Right lobe of liver (tissue), 6 donors: ENCODE measurements around the gene YBX2. TPM values are rescaled to one million over a fixed set of nuclear protein-coding genes. Genes with fewer than 3 reads are reported as not detected.
A peak's percentile ranks its signal among the peaks of the same experiment; 100 is the strongest.

ENCODE experiments used
- ATAC-seq, 4 donors: fragments of 200-7000 bp; cut with Tn5 transposase; one replicate each; pipeline ENCODE4 v1.9.1; 2020; ENCODE audit warnings: mild to moderate bottlenecking in 4 of 4, moderate library complexity in 4 of 4
- DNase-seq, 3 donors: peaks; one replicate each; pipeline ENCODE4 v3.0.0-alpha.2; 2020
- H3K27ac ChIP-seq, 3 donors: fragments of 200-600 bp; one replicate each; pipeline ENCODE4 v1.8.0; 2022
- H3K27me3 ChIP-seq, 2 donors: fragments of 200-600 bp; one replicate each; pipeline ENCODE4 v1.8.0; 2022
- H3K36me3 ChIP-seq, 4 donors: fragments of 200-600 bp; sonication (generic) in 1 of 4; one replicate each; pipeline versions ENCODE4 v1.5.1 to v1.8.0; 2017 to 2022; ENCODE audit warnings: control low read depth in 1 of 4
- H3K4me1 ChIP-seq, 4 donors: fragments of 200-600 bp; sonication (generic) in 1 of 4; one replicate each; pipeline versions ENCODE4 v1.5.1 to v1.8.0; 2017 to 2022; ENCODE audit warnings: control low read depth in 1 of 4
- H3K4me3 ChIP-seq, 3 donors: fragments of 200-600 bp; one replicate each; pipeline ENCODE4 v1.8.0; 2022
- H3K9me3 ChIP-seq, 4 donors: fragments of 200-600 bp; sonication (generic) in 1 of 4; one replicate each; pipeline versions ENCODE4 v1.5.1 to v1.8.0; 2017 to 2022; ENCODE audit warnings: control low read depth in 1 of 4
- CTCF ChIP-seq, 4 donors: fragments of 200-600 bp in 3 of 4; fragments of 450-650 bp in 1 of 4; IDR thresholded peaks; one replicate each; pipeline versions ENCODE4 v1.5.1 to v1.8.0; 2016 to 2022; ENCODE audit warnings: antibody characterized with exemption in 4 of 4, mild to moderate bottlenecking in 2 of 4
- POLR2A ChIP-seq: fragments of 450-650 bp; IDR thresholded peaks from one replicate; pipeline ENCODE4 v1.6.1; 2017; ENCODE audit warnings: antibody characterized with exemption, mild to moderate bottlenecking
- WGBS: methylation state at CpG from one replicate; pipeline ENCODE4 v1.1.6; 2018; ENCODE audit warnings: low coverage, low lambda C conversion rate; ENCODE audit not compliant: insufficient coverage; ENCODE audit errors: missing lambda C conversion rate; 5-methylcytosine and 5-hydroxymethylcytosine counted together
- intact Hi-C, 2 donors: fragments of 100-400 bp; cut with DNase I; formaldehyde crosslinking; loops; one replicate each; pipeline versions ENCODE4 v1.11.2 to v1.14.1; 2022
- small RNA-seq, 2 experiments: library from RNA; depleted of rRNA; stranded (forward); fragments of <200 nt; gene quantifications; one replicate each; pipeline ENCODE3, GENCODE V24; 2016
- total RNA-seq, 6 experiments: library from RNA; depleted of rRNA in 2 of 6; stranded (reverse); fragments of >200 nt in 2 of 6; fragmentation: NEBNext Ultra II Directional in 3 of 6; extraction: Animal tissue kit (Norgen Biotek cat#: 25700) in 3 of 6; gene quantifications; one replicate each; pipeline versions ENCODE4 v1.1.0 to v1.2.4, GENCODE V29; 2016 to 2023
- donor health status: DM: no; HTN: yes; CAD: no.
- donor health status: DM: no; HTN: no; CAD: no.
- donor health status: DM: no; HTN: no; CAD: no.
- donor health status: DM: no; HTN: yes; CAD: no.
- donor health status: DM: no; HTN: yes; CAD: no.

The YBX2 gene
- total RNA-seq, 6 experiments from 2014 or later, result 0.27 to 1.7 (median 0.90) TPM

GRCh38 chr17:7240375-7240774 is 54.1 kb downstream of the YBX2 start:
- Histone ChIP-seq H3K27ac (peak overlapping the region in 2 of 3 donors; percentile 43 to 99), H3K4me1 (peaks cover 0 to 27% (median 8%) of the 10 kb centered on the region in 4 donors), H3K9me3 (no peaks in the 10 kb centered on the region), H3K4me3 (peak overlapping the region in 2 of 3 donors; percentile 24 to 84), H3K36me3 (peaks cover 5 to 28% (median 13%) of the 10 kb centered on the region in 4 donors), H3K27me3 (no peaks in the 10 kb centered on the region)
- no peak for TF ChIP-seq CTCF (IDR thresholded peaks at IDR 0.05)
- TF ChIP-seq POLR2A, result no peak
- no peak for ATAC-seq
- 63% methylated on average over 4 of the region's 4 CpGs for WGBS
- DNase-seq, result no peak
- intact Hi-C loops, result no loop called here

GRCh38 chr17:7239091-7240027 is 55.1 kb downstream of the YBX2 start, which contains the start of gene PHF23:
TSS of gene PHF23 (minus strand) at chr17:7239457. CDS start at chr17:7239279, 178 bp downstream.
- peaks cover 4 to 18% (median 10%) of the 10 kb centered on the region in 4 donors for H3K36me3 ChIP-seq
- DNase-seq (peak; percentile 99 to 100 (median 100)), ATAC-seq (peak; percentile 66 to 84 (median 74))
- peak within 1 kb of the TSS; percentile 75 to 99 (median 93) for H3K27ac ChIP-seq
- WGBS, result 1% methylated on average over 40 of the region's 72 CpGs
- H3K27me3 ChIP-seq, result no peaks in the 10 kb centered on the region
- H3K4me3 ChIP-seq, result peak within 1 kb of the TSS; percentile 94 to 96 (median 94)
- H3K4me1 ChIP-seq, result peaks cover 0 to 32% (median 11%) of the 10 kb centered on the region in 4 donors
- intact Hi-C loops, result no loop called here
- H3K9me3 ChIP-seq, result no peaks in the 10 kb centered on the region
- peak in 1 of 4 donors; percentile 38 for TF ChIP-seq CTCF (IDR thresholded peaks at IDR 0.05)
- peak; percentile 53 for TF ChIP-seq POLR2A

- DNase-seq (peak in 1 of 3 donors; percentile 47), ATAC-seq (no peak)
- Histone ChIP-seq H3K27me3 (no peaks in the 10 kb centered on the region), H3K9me3 (no peaks in the 10 kb centered on the region), H3K27ac (peak overlapping the region; percentile 75 to 93 (median 82)), H3K36me3 (peaks cover 3 to 16% (median 8%) of the 10 kb centered on the region in 4 donors), H3K4me3 (peak overlapping the region; percentile 94 to 96 (median 94)), H3K4me1 (peaks cover 0 to 31% (median 11%) of the 10 kb centered on the region in 4 donors)
- TF ChIP-seq POLR2A (no peak), CTCF (IDR thresholded peaks at IDR 0.05) (no peak)
- intact Hi-C loops, result no loop called here
- under 1% methylated on average over 38 of the region's 39 CpGs for WGBS
Observed at GRCh38 chr17:7238420-7239090, 55.9 kb downstream of the YBX2 start.

Small RNA genes lying within 50 kb of the gene (small RNA-seq; reads per million reads assigned to genes)
- gene AC026954.2 (0 reads per million in 2 experiments), gene RF00019 (0 reads per million in 2 experiments)

Other genes with a start within 250 kb of the YBX2 start
- gene CLEC10A, start 214.4 kb downstream of the YBX2 start, total RNA-seq, result 1 to 10 TPM in 4 of 6 experiments, under 1 TPM in 2; 0.77 to 2.6 (median 1.5) TPM
- gene ASGR2, start 179.8 kb downstream of the YBX2 start, total RNA-seq, result 100 to 1,000 TPM; 412 to 553 (median 461) TPM
- 100 to 1,000 TPM; 399 to 624 (median 417) TPM for gene ASGR1, start 115.3 kb downstream of the YBX2 start, total RNA-seq
- gene DLG4, start 74.8 kb downstream of the YBX2 start, total RNA-seq, result 1 to 10 TPM; 3.0 to 6.4 (median 4.1) TPM
- 1,000 to 10,000 TPM in 3 of 6 experiments, 100 to 1,000 TPM in 3; 640 to 1,849 (median 1,071) TPM for gene ACADVL, start 74.7 kb downstream of the YBX2 start, total RNA-seq
- gene DVL2, start 60.1 kb downstream of the YBX2 start, total RNA-seq, result 10 to 100 TPM in 4 of 6 experiments, 1 to 10 TPM in 2; 9.6 to 13.5 (median 12.8) TPM
- gene PHF23, start 55.2 kb downstream of the YBX2 start, total RNA-seq, result 10 to 100 TPM; 16.0 to 24.3 (median 18.2) TPM
- 100 to 1,000 TPM; 238 to 330 (median 244) TPM for gene GABARAP, start 52.2 kb downstream of the YBX2 start, total RNA-seq
- gene CTDNEP1, start 42.9 kb downstream of the YBX2 start, total RNA-seq, result 10 to 100 TPM; 25.9 to 34.6 (median 31.9) TPM
- 10 to 100 TPM; 14.2 to 29.6 (median 22.9) TPM for gene ELP5, start 42.4 kb downstream of the YBX2 start, total RNA-seq
- gene CLDN7, start 32.2 kb downstream of the YBX2 start, total RNA-seq, result 100 to 1,000 TPM in 1 of 6 experiments, 10 to 100 TPM in 4, 1 to 10 TPM in 1; 9.6 to 114 (median 23.3) TPM
- gene SLC2A4, start 12.9 kb downstream of the YBX2 start, total RNA-seq, result 1 to 10 TPM in 4 of 6 experiments, under 1 TPM in 2; 0.66 to 2.1 (median 1.4) TPM
- gene EIF5A, start 13.0 kb upstream of the YBX2 start, total RNA-seq, result 100 to 1,000 TPM; 222 to 299 (median 238) TPM
- gene GPS2, start 20.7 kb upstream of the YBX2 start, total RNA-seq, result 10 to 100 TPM; 22.0 to 48.1 (median 23.2) TPM
- gene NEURL4, start 34.7 kb upstream of the YBX2 start, total RNA-seq, result 10 to 100 TPM in 4 of 6 experiments, 1 to 10 TPM in 2; 4.2 to 22.1 (median 10.8) TPM
- 1 to 10 TPM; 1.6 to 6.8 (median 2.7) TPM for gene ACAP1, start 41.9 kb upstream of the YBX2 start, total RNA-seq
- gene KCTD11, start 57.5 kb upstream of the YBX2 start, total RNA-seq, result 1 to 10 TPM; 2.2 to 4.4 (median 2.9) TPM
- not detected for gene TMEM95, start 60.5 kb upstream of the YBX2 start, total RNA-seq
- gene TNK1, start 86.5 kb upstream of the YBX2 start, total RNA-seq, result 1 to 10 TPM; 2.9 to 5.1 (median 4.0) TPM
- gene PLSCR3, start 99.9 kb upstream of the YBX2 start, total RNA-seq, result 1 to 10 TPM; 5.5 to 8.9 (median 6.4) TPM
- 10 to 100 TPM; 56.4 to 95.4 (median 68.9) TPM for gene TMEM256, start 109.5 kb upstream of the YBX2 start, total RNA-seq
- 1 to 10 TPM; 1.3 to 5.3 (median 3.0) TPM for gene NLGN2, start 113.2 kb upstream of the YBX2 start, total RNA-seq
- not detected for gene SPEM1, start 125.7 kb upstream of the YBX2 start, total RNA-seq
- gene SPEM2, start 131.0 kb upstream of the YBX2 start, total RNA-seq, result not detected
- gene SPEM3, start 134.2 kb upstream of the YBX2 start, total RNA-seq, result not detected
- gene TMEM102, start 140.8 kb upstream of the YBX2 start, total RNA-seq, result 1 to 10 TPM; 2.3 to 8.4 (median 4.0) TPM
- gene FGF11, start 144.9 kb upstream of the YBX2 start, total RNA-seq, result under 1 TPM in 5 of 6 experiments, not detected in 1; 0.37 to 0.84 (median 0.68) TPM
- gene CHRNB1, start 150.4 kb upstream of the YBX2 start, total RNA-seq, result 10 to 100 TPM in 2 of 6 experiments, 1 to 10 TPM in 4; 6.0 to 12.3 (median 8.2) TPM
- 10 to 100 TPM in 1 of 6 experiments, 1 to 10 TPM in 5; 5.7 to 10.5 (median 7.9) TPM for gene ZBTB4, start 185.0 kb upstream of the YBX2 start, total RNA-seq
- gene SLC35G6, start 186.8 kb upstream of the YBX2 start, total RNA-seq, result not detected
- 10 to 100 TPM; 36.1 to 49.9 (median 46.0) TPM for gene POLR2A, start 189.7 kb upstream of the YBX2 start, total RNA-seq